Measurements from ENCODE around the gene FREM3. TPM values are rescaled to one million over a fixed set of nuclear protein-coding genes. Genes with fewer than 3 reads are reported as not detected.

FREM3 gene
- polyA plus RNA-seq, 2 of the 4 experiments (the other 2 are of a cell fraction) = not detected

DNA sequence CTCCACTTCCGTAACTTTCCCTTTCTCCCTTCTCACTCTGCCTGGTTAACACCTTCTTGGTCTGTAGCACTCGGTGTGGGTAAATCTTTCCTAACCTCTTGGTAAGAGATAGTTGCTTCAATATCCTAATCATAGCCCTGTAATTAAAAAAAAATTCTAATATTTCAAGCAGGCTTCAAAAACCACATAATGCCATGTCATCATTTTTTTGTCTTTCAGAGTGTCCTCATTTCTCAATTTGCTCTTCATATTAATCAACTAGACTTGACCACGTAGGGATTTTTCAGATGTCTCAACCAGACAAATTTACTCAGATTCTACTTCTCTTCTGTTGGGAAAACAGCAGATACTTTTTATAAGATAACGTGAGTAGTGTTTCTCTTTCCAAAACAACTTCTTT lies 91.0 kb downstream of the FREM3 start:
- no peak for DNase-seq (ENCODE audit: low read depth in 1 of 2, low spot score in 1 of 2)
- CTCF ChIA-PET = no interaction called here
- no peak for ATAC-seq
- Histone ChIP-seq H3K9me3 (no peaks in the 10 kb centered on the region), H3K4me1 (no peaks in the 10 kb centered on the region), H3K4me2 (no peak overlapping the region), H3K4me3 (no peak overlapping the region), H3K27ac (no peak overlapping the region)
- TF ChIP-seq TFCP2L1 (CRISPR knock-in tag; IDR thresholded peaks at IDR 0.05) (no peak), MAFK (IDR thresholded peaks at IDR 0.05; ENCODE audit: partially characterized antibody) (peak; percentile 85), GATA3 (IDR thresholded peaks at IDR 0.05; ENCODE audit: borderline replicate concordance) (no peak), HDAC2 (IDR thresholded peaks at IDR 0.05) (no peak), CBX8 (IDR thresholded peaks at IDR 0.05) (no peak)
- WGBS (ENCODE audit: missing lambda C conversion rate) = 14% methylated on average over 4 of the region's 4 CpGs
- POLR2A ChIA-PET = no interaction called here
- FAIRE-seq = no peak

DNA sequence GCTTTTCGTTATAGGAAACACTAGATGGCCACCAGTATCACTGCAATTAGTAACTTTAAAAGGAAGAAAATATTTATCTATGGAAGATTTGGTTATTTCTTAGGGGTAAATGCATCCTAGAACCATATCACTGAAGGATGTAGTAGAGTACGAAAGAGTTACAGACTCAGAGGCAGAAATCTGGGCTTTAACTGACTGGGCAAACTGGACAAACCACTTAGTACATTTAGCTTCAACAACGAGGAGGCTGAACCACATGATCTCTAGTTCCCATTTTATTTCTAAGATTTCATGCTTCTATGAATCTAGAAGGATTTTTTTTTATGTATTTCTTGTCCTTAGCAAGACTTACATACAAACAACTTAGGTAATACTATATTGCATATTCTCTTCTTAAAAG lies 94.0 kb downstream of the FREM3 start:
- DNase-seq (ENCODE audit: low read depth in 1 of 2, low spot score in 1 of 2) (no peak), FAIRE-seq (no peak), ATAC-seq (no peak)
- CTCF ChIA-PET = interaction anchor here (1.0 kb wide), 1 partner anchor 34 kb away, joined by 3 read pairs; no protein-coding TSS in a partner anchor
- no peak overlapping the region for H3K27ac ChIP-seq
- H3K9me3 ChIP-seq = no peaks in the 10 kb centered on the region
- TF ChIP-seq, protein P1, sequence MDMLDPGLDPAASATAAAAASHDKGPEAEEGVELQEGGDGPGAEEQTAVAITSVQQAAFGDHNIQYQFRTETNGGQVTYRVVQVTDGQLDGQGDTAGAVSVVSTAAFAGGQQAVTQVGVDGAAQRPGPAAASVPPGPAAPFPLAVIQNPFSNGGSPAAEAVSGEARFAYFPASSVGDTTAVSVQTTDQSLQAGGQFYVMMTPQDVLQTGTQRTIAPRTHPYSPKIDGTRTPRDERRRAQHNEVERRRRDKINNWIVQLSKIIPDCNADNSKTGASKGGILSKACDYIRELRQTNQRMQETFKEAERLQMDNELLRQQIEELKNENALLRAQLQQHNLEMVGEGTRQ (IDR thresholded peaks at IDR 0.05) = no peak
- TF ChIP-seq FOSB (CRISPR knock-in tag; IDR thresholded peaks at IDR 0.05) (no peak), BHLHE40 (IDR thresholded peaks at IDR 0.05; ENCODE audit: low read depth, low read length) (no peak), ZFP36 (IDR thresholded peaks at IDR 0.05; ENCODE audit: borderline replicate concordance, partially characterized antibody) (no peak), RCOR1 (IDR thresholded peaks at IDR 0.05; ENCODE audit: low read depth, low read length) (no peak), CTCF (IDR thresholded peaks at IDR 0.05) (no peak), CHD2 (IDR thresholded peaks at IDR 0.05; ENCODE audit: low read length, partially characterized antibody) (no peak), JUN (IDR thresholded peaks at IDR 0.05) (no peak), HOXB13 (CRISPR knock-in tag; IDR thresholded peaks at IDR 0.05; ENCODE audit: low read depth) (no peak), EHF (CRISPR knock-in tag; IDR thresholded peaks at IDR 0.05) (no peak), RARB (CRISPR knock-in tag; IDR thresholded peaks at IDR 0.05) (no peak)
- TF ChIP-seq, protein P2, sequence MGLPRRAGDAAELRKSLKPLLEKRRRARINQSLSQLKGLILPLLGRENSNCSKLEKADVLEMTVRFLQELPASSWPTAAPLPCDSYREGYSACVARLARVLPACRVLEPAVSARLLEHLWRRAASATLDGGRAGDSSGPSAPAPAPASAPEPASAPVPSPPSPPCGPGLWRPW (IDR thresholded peaks at IDR 0.05) = no peak
- 1% methylated on average over 3 of the region's 3 CpGs for WGBS (ENCODE audit: missing lambda C conversion rate)
- H3K4me3 ChIP-seq = no peak overlapping the region
- no peak overlapping the region for H3K4me2 ChIP-seq
- H3K4me1 ChIP-seq = no peaks in the 10 kb centered on the region
- POLR2A ChIA-PET = no interaction called here

- ChIA-PET POLR2A (no interaction called here), CTCF (no interaction called here)
- Histone ChIP-seq H3K4me2 (no peak overlapping the region), H3K4me1 (no peaks in the 10 kb centered on the region), H3K27ac (no peak overlapping the region), H3K9me3 (no peaks in the 10 kb centered on the region), H3K4me3 (no peak overlapping the region)
- no peak for ATAC-seq
- no peak for DNase-seq (ENCODE audit: low read depth in 1 of 2, low spot score in 1 of 2)
- 72% methylated on average over 1 of the region's 1 CpG for WGBS (ENCODE audit: missing lambda C conversion rate)
- no peak for FAIRE-seq
- no peak for TF ChIP-seq EHMT2 (IDR thresholded peaks at IDR 0.05; ENCODE audit: low read depth)
- no peak for TF ChIP-seq EHF (CRISPR knock-in tag; IDR thresholded peaks at IDR 0.05)
- TF ChIP-seq, protein P3, sequence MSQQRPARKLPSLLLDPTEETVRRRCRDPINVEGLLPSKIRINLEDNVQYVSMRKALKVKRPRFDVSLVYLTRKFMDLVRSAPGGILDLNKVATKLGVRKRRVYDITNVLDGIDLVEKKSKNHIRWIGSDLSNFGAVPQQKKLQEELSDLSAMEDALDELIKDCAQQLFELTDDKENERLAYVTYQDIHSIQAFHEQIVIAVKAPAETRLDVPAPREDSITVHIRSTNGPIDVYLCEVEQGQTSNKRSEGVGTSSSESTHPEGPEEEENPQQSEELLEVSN (IDR thresholded peaks at IDR 0.05; ENCODE audit: borderline replicate concordance, low read depth) = no peak
- no peak for TF ChIP-seq ZFP36 (IDR thresholded peaks at IDR 0.05; ENCODE audit: borderline replicate concordance, partially characterized antibody)
- no peak for TF ChIP-seq KDM5A (IDR thresholded peaks at IDR 0.05)
- no peak for TF ChIP-seq ELK1 (IDR thresholded peaks at IDR 0.05; ENCODE audit: low read depth, low read length)
- no peak for TF ChIP-seq FOSB (CRISPR knock-in tag; IDR thresholded peaks at IDR 0.05)
- no peak for TF ChIP-seq REST (IDR thresholded peaks at IDR 0.05)
- no peak for TF ChIP-seq JUNB (IDR thresholded peaks at IDR 0.05)
- TF ChIP-seq TP53 (CRISPR knock-in tag; IDR thresholded peaks at IDR 0.05) = no peak
- TF ChIP-seq KDM1A (IDR thresholded peaks at IDR 0.05; ENCODE audit: low read depth) = no peak
- TF ChIP-seq MYC (IDR thresholded peaks at IDR 0.05; ENCODE audit: borderline replicate concordance, low read length) = no peak
- TF ChIP-seq RAD21 (conservative IDR thresholded peaks at IDR 0.05 in 1 of 2, IDR thresholded peaks at IDR 0.05 in 1 of 2) = no peak
- no peak for TF ChIP-seq ESRRA (IDR thresholded peaks at IDR 0.05; ENCODE audit: borderline replicate concordance, low read length)
- TF ChIP-seq ZSCAN20 (CRISPR knock-in tag; IDR thresholded peaks at IDR 0.05) = no peak
Measured at GRCh38 chr4:143599827-143600226, 100.6 kb downstream of the FREM3 start.
